Heart left ventricle (tissue), 13 donors: ENCODE measurements around the gene HYPK.

ENCODE experiments used
- POLR2A ChIP-seq, 2 donors: fragments of 450-650 bp; IDR thresholded peaks; one replicate each; pipeline ENCODE4 v1.6.1; 2017; ENCODE audit warnings: antibody characterized with exemption in 2 of 2, mild to moderate bottlenecking in 2 of 2, moderate library complexity in 2 of 2
- TF ChIP-seq, protein P1 (sequence below), 12 donors: fragments of 200-600 bp; sonication (generic) in 4 of 12; IDR thresholded peaks; one replicate each; pipeline versions ENCODE4 v1.5.0 to v1.8.0; 2018 to 2022; ENCODE audit warnings: antibody characterized with exemption in 12 of 12, mild to moderate bottlenecking in 5 of 12
- donor health status: ischemic (EF 13 %, LVEDD 7.1; RV severe dilation, severe dysfunction).
- donor health status: DM: no; HTN: yes; CAD: no.
- donor health status: DM: no; HTN: no; CAD: no.
- donor health status: ischemic (EF 25% LVEDD 6.9; RV normal size, moderate dysfunction).
- donor health status: ischemic (EF 25% LVEDD 5.7; RV mildly dilated, moderate dysfunction).
- donor health status: ischemic (EF 35%, LVEDD 5.7; RV mildly dilated, moderate dysfunction).
- donor health status: nonischemic (EF 11% LVEDD 7.7; RV severe dilation, severe dysfunction).
- donor health status: DM: yes; HTN: yes; CAD: no.
- donor health status: PGD.
- donor health status: ischemic (EF 29% LVEDD 5.4; RV normal size, mild dysfunction).
- donor health status: nonischemic (EF 23%, LVEDD 6.1; RV moderate dilation, normal function).

DNA sequence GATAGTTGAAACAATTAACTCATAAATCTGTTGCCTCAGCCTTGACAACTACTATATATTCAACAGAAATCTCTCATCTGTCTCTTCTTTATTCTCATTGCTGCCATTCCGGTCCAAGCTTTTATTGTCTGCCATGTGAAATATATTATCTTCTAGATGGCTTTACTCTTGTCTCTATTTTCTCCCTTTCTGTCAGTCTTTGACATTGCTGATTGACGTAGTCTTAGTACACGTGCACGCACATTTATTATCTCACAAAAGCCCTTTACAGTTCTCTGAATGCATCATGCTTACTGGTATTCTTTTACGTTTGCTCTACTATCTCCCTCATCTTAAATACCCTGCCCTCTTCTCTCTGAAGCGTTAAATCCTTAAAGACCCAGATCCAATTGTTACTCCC is 48.5 kb upstream of the HYPK start:
- TF ChIP-seq, protein P1, sequence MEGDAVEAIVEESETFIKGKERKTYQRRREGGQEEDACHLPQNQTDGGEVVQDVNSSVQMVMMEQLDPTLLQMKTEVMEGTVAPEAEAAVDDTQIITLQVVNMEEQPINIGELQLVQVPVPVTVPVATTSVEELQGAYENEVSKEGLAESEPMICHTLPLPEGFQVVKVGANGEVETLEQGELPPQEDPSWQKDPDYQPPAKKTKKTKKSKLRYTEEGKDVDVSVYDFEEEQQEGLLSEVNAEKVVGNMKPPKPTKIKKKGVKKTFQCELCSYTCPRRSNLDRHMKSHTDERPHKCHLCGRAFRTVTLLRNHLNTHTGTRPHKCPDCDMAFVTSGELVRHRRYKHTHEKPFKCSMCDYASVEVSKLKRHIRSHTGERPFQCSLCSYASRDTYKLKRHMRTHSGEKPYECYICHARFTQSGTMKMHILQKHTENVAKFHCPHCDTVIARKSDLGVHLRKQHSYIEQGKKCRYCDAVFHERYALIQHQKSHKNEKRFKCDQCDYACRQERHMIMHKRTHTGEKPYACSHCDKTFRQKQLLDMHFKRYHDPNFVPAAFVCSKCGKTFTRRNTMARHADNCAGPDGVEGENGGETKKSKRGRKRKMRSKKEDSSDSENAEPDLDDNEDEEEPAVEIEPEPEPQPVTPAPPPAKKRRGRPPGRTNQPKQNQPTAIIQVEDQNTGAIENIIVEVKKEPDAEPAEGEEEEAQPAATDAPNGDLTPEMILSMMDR (IDR thresholded peaks at IDR 0.05): no peak
- no peak for TF ChIP-seq POLR2A (IDR thresholded peaks at IDR 0.05)
